Activated CD4-positive, alpha-beta T cell treated with anti-CD3 and anti-CD28 coated beads, Interleukin-2, amount 50 U/mL, for 4 hours (primary cell): ENCODE results near the gene C11orf97.
"Not testable (repeated sequence)": the region's sequence is repeated elsewhere in the genome, so short reads cannot be mapped to it uniquely, and the experiment has no call there.

Experiments
- DNase-seq, 2 experiments: peaks; one replicate each; pipeline ENCODE4 v3.0.0-alpha.2; 2020

C11orf97 gene, protein sequence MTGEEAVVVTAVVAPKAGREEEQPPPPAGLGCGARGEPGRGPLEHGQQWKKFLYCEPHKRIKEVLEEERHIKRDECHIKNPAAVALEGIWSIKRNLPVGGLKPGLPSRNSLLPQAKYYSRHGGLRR

DNA sequence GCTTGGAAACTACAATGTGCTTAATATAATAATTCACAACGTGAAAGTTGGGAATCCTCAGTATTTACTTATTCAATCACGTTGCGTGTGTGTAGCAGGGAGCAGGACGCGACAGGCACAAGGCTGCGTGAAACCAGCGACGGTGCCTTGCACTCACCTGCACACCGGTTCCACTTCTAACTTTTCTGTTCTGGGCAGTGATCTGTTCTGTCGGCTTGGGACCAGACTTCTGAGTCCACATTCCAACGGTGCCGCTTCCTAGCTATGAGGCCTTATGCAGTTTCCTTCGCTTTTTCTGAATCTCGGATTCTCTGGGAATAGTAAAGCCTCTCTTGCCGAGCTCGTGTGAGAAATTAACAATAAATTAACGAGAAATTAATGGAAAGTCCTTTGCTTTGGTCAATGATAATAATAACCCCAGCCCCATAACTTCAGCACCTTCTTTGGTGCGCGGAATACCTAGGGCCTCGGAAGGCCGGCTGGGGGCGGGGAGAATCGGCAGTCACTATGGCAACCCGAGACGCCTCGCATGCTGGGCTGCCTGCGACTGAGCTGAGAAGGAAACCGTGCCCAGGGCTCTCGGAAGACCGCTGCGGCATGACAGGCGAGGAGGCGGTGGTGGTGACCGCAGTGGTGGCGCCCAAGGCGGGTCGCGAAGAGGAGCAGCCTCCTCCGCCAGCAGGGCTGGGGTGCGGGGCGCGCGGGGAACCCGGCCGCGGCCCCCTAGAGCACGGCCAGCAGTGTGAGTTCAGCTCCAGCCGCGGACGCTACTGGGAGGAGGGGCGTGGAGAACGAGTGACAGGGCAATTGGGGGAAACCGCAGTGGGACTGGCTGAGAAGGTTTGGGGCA, at the start of gene C11orf97:
Gene C11orf97, plus strand, starts transcription at position 530 of the 850 bp plus-strand sequence. Its CDS starts 68 bp downstream, at position 598.
- peak; percentile 36 to 39 for DNase-seq

DNA sequence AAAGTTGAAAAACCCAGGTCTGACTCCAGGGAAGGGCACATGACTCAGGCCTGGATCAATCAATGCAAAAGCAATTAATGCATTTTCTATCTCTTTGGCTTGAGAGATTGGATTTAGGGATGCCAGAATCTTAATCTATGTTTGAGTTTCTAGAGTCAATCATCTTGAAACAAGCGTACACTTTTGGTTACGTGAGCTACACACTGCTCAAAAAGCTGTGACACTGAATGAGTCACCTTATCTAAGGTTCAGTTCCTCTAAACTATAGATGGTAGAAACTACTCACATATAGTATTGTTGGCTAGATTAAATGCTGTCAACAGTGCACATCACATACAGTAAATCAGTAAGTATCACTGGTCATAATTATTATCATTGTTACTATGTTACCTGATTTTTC, 42.8 kb upstream of the C11orf97 start:
- DNase-seq: no peak

DNA sequence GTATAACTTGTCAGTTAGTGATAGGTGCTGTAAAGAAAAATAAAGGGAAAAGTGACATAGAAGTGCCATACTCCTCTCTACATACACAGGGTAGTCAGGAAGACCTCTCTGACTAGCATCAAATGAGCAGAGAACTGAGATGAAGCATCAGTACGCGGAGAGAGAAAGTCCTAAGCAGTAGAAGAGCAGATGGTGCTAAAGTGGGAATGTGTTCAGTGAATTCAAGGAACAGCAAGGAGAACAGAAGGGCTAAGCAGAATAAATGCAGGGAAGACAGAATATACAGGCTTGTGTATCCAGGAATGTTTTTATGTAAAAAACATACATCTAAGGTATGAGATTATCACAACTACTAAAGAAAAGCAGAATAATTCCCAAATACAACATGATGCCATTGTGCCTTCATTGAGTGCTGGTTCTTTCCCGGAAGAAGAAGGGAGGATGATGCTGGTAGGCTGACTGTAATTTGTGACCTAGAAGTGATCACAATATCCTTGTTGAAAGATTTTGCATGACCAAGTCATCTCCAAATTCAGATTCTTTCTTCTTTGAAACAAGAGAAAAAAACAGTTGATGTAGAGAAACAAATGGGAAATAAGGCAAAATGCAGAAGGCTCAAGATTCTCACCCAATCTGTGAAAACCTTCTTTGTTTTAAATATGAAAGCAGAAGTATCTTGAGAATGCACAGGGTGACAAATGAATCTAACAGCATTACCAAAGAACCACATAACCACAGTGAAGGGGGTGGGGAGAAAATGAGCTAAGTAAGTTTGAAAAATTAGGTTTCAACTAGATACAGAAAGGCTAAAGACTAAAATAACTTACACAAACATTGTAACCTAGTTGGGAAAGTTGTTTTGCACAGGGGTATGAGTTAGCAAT, 39.1 kb upstream of the C11orf97 start:
- no peak for DNase-seq

DNA sequence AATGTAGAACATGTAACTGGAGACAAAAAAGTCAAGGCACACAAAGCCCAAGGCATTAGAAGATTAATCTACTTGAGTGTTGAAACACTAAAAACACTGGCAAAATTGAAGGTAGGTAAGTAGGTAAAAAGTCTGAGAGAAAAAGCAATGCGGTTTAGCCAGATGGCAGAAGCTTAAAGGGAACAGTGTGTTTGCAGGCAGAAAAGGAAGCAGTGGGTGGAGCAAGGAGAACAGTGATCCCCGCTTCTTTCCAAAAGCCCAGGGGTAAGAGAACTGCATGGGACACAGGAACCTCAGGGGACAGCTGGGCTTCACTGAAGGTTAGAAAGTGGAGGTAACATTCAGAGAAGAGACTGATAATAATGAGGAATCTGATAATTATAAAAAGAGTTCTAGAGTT, 34.6 kb upstream of the C11orf97 start:
- DNase-seq: no peak

DNA sequence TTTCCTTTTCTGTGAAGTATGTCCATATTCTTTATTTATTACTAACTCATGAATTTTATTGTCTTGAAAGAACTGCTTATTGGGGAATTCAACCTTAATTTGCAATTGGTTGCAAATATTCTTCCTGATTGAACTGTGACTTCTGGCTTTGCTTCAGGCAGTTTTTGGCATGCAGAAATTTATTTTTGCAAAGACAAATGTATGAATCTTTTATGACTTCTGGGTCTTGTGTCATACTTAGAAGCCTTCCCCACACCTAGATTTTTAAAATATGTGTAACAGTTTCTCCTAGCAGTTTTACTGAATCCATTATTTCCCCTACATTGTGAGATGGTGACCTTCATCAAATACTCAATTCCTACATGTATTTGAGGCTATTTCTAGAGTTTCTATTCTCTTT, 30.9 kb upstream of the C11orf97 start:
- DNase-seq: no peak

DNA sequence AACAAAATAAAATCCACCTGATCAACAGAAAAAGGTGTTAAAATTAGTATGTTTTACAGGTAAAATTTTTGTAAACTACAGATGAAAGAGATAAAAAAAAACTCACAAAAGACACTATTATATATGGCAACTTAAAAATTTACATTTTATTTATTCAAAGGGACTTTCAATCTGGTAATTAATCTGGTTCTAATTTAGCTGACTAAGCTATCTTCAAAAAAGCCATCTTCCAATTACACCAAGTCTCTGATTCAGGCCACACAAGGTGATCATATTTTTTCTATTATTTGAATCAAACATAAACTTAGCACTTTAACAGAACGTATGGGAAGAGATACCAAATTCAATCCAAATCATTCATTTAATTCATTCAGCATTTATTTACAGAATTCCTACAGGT, 26.2 kb upstream of the C11orf97 start:
- DNase-seq: no peak

DNA sequence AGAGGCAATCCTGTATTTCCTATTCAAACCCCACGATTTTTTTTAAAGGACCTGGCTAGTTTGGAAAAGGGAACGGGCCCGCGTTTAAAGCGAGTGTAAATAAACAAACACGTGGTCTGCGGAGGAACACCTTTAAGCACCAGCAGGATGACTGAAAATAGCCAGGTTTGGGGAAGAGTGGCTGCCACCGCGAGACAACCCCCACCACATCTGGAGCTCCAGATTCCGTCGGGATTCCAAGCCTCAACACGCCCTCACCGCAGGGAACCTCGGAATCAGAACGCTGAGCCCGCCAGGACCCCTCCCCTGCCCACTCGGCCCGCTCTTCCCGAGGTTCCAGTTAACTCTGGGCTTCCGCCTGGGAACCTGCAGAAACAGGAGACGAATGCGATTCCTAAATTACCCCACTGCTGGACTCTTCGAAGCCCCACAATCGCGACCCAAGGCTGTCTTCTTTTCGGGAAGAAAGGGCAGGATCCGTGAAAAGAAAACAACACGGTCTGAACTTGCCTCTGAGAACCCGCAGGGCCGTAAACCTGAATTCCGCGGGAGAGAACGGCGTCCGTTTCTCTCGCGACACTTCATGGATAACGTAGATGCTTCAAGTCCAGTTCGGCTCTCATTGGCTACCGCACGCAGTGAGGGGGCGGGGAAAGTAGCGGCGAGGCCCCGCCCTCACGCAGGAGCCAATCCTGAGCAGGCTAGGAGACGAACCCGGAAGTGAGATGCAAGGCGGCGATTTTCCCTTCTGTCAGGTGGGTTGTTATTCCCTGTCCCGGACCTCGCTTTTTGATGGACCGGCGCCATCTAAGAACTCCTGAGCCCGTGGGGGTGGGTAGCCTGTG, 18.8 kb upstream of the C11orf97 start, which contains the start of the genes ANKRD49 and MRE11:
Gene ANKRD49, plus strand, starts transcription at position 704 of the 845 bp plus-strand sequence. CDS start 2,710 bp downstream, outside the sequence.
Gene MRE11, minus strand, starts transcription at position 564 of the 845 bp plus-strand sequence. CDS start 1,043 bp downstream, outside the sequence.
- peak; percentile 95 to 96 for DNase-seq

DNA sequence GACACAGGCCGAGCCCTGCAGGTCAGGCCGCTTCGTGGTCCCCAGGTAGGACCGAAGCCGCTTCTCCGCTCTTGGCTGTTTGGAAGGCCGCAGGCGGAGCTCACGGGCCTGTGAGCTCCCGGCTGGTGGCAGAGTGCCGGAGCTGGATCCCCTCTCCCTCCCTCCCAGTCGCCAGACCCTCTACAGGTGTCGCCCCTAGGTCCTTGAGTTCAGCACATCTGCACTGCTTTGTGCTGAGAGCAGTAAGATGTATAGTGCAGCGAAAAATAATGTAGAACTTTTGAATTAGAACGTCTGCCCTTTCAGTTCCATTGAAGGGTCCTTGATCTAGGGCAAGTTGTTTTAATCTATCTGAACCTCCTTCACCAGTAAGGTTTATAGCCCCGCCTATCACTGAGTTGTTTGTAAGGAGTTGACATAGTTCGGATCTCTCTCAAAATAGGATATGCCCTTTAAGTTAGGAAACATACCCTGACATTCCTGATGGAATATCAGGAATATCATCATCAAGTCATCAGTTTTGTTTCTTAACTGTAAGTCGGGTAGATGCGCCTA, 18.1 kb upstream of the C11orf97 start:
- DNase-seq: no peak

DNA sequence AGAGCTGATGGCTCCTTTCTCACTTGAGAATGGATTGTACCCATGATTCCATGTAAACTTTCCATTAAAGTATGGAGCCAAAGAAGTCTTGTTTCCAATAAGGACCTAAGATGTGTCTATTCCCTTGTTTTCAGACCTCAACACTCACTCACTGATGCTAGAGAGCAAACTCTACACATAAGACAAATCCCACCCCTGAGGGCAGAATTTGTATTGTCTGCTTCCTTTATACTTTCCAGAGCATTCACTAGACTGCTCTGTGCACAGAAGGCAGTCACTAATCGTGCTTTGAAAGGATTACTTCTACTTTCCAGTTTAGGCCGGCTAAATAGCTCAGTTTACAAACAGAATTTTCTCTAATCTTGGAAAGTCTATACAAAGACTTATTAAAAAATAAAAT, 12.1 kb upstream of the C11orf97 start:
- no peak for DNase-seq

DNA sequence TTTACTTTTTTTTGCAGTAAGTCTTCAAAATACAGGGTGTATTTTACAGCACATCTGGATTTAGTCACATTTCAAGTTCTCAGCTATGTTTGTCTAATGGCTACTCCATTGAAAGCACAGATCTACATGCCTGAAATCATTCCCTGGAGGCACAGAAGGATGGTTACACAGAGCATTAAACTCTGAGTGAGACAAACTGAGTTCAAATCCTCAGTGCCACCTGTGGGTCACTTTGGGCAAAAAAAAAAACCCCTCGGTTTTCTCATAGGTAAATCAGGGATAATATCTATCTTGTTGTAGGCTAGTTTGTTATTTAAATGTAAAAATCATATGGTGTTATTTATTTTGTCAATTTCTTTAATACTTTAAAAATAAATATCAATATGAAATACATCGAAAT, 10.7 kb upstream of the C11orf97 start:
- no peak for DNase-seq

DNA sequence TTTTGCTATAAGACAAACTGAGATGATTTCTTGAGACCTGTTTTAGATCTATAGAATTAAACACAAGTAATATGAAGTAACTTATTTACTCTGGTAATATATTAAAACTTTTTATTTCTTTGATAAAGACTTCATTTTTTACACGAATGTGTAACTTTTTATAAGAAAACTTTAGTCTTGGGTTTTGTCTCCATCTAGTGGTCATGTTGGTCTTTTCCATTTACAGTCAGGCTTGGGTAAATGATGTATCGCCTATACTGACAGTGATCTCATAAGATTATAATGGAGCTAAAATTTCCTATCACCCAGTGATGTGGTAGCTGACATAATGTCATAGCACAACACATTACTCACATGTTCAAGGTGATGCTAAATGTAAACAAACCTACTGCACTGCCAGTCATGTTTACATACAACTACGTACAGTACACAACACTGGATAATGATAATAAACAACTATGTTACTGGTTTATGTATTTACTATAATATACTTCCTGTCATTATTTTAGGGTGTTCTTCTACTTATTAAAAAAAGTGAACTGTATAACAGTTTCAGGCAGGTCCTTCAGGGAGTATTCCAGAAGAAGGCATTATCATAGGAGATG, 7.5 kb upstream of the C11orf97 start:
- DNase-seq: no peak

DNA sequence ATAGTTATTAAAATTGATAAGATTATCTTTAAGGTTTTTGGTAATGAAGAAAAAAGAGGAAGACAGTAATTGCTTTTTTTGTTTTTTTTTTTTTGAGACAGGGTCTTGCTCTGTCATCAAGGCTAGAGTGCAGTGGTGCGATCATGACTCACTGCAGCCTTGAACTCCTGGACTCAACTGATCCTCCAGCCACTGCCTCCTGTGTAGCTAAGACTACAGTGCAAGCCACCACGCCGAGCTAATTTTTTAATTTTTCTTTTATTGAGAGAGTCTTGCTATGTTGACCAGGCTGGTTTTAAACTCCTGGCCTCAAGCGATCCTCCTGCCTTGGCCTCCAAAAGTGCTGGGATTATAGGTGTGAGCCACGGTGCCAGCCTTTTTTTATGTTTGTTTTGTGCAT, 5.7 kb upstream of the C11orf97 start:
- not testable (repeated sequence) for DNase-seq

DNA sequence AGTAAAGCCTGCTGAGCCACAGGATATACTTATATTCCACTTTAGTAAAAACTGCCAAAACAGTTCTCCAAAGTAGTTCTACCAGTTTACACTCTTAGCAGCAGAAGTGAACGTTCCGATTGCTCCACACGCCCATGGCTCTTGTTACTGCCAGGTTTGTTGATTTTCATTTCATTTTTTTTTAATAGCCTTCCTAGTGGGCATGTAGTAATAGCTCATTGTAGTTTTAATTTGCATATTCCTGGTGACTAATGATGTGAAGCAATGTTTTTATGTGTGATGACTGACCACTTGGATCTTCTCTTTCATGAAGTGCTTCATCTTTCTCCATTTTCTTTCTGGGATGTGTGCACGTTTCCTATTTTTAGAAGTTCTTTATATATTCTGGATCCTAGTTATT, 4.8 kb upstream of the C11orf97 start:
- no peak for DNase-seq

DNA sequence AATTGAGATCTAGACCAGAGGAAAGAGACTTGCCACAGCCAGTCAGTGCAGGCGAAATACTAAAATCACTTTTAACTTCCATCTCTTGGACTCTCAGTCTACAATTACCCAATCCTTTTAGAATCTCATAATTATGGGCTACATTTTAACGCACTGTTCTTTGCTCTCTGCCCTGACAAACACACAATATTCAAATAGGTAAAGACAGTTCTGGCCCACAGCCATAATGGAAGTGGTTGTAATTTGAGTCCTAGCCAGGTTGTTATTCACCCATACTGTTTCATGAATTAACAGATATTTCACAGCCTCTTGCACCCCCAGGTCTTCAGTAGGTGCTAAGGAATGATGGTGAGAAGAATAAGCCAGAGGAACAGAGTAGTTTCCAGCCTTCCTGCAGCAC, 830 bp downstream of the C11orf97 start:
- no peak for DNase-seq

DNA sequence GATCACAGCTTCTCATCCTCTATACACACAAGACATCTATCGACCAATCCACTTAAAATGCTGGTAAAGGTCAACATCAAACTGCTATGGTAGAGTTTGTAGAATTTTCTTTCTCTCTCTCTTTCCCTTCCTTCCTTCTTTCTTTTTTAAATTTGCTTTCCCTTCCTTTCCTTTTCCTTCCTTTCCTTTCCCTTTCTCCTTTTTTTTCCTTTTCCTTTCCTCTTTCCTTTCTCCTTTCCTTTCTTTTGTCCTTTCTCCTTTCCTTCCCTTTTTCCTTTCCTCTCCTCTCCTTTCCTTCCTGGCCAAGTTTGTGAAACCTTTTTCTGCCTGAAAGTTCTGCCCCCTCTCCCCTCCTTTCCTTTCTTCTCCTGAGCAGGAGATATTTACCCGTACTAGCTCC, 3.1 kb downstream of the C11orf97 start:
- no peak for DNase-seq

DNA sequence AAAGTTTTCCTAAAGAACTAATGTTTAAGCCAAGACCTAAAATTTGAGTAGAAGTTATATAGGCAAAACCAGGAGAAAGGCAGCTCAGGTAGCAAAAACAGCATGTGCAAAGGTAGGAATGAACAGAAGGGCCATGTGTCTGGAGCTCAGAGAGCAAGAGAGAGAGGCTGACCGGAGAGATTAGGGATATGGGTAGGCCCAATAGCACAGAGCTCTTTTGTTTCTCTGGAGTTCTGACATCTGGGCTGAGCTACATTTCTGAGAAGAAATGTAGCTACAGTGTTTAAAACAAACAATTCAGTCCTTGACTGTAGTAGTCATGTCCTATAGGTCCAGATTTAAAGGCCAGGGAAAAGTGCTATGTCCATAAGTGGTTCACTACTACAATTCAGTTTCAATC, 4.5 kb downstream of the C11orf97 start:
- DNase-seq: no peak

DNA sequence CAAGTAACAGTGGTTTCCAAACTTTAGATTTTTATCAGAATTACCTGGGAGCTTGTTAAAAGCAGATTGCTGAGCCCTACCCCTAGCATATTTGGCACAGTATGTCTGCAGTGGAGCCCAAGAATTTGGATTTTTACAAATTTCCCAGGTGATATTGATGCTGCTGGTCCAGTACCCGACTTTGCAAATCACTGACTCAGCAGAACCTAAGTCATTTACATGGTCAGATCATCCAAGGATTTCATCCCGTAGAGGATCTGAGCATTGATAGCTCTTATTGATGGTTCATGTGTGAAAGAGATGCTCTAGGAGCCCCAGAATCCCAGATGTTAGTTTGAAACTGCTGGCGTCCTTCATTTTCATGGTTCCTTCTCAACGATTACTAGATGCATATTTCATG, 6.0 kb downstream of the C11orf97 start:
- no peak for DNase-seq

DNA sequence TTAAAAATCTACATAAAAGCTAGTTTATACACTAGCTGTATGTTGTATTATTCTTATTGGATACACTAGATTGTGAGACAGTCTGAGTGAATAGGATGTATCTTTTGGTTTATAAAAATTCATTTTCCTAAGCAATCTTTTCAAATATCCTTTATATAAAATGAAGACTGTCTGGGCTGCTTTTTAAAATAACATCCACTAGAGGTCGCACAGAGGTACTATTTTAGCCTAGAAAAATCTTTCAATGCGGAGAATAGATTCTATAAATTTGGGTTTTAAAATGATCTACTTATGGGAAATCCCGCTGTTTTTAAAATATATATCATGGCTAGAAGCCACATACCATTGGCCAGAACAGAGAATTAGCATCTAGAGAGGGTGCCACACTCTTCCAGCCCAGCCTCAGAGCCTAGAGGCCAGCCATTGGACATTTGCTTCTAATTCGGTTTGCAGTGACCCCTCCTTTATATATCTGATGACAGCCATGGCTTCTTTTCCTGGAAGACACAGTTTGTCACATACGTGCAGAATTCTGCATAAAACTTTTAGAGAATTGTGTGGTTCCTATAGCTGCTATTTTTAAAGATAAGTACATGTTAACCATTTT, 7.3 kb downstream of the C11orf97 start:
- DNase-seq: no peak

DNA sequence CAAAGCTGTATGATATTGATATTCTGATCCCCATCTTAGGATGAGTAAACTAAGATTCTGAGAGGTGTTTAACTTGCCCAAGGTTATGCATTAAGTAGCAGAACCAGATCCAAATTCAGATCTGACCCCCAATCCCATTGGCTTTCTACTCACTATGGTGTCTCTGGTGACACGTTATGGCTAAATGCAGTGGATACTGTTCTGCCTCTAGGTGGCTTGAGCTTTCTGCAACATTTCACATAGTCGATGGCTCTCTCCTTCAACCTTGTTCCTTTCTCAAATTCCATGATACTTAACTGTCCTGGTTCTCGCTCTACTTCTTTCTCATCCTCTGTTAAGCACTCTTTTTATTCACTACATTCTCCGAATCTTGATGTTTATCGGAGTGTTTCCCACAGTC, 9.4 kb downstream of the C11orf97 start:
- no peak for DNase-seq

DNA sequence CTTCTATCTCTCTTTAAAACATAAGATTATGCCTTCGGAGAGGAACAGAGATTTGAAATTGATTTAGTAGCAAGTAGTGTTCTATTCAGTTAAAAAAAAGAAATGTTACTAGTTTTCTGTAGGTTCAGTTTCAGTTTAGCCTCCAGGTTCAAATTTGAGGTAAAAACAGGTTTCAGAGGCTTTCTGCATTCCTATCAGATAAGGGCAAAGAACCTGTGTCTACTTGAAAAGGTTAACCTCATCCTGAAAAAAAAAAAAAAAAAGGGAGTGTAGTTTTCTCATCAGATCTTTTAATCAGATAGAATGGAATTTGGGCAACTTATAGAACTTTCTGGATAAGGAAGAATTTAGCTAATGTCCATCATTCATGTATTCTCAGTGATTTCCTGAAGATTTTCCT, 12.1 kb downstream of the C11orf97 start:
- no peak for DNase-seq
